ENCODE results near the gene KIAA1143.

Gene KIAA1143

GRCh38 chr3:44761424-44762169, at the start of gene KIAA1143, which contains the start of gene KIF15:
Gene KIAA1143 (minus strand): TSS chr3:44761619. CDS start chr3:44761602, 17 bp downstream.
Gene KIF15 (plus strand): TSS chr3:44761794. CDS start chr3:44761866, 72 bp downstream.
- peak; percentile 95 for DNase-seq

GRCh38 chr3:44805960-44806359, 44.5 kb upstream of the KIAA1143 start:
- DNase-seq: no peak

- no peak for DNase-seq
These were observed 41.9 kb upstream of the KIAA1143 start for GRCh38 chr3:44803298-44803697.

- no peak for DNase-seq
These were observed 40.6 kb upstream of the KIAA1143 start for GRCh38 chr3:44802011-44802410.

GRCh38 chr3:44795197-44795596, 33.8 kb upstream of the KIAA1143 start:
- no peak for DNase-seq

- no peak for DNase-seq
These were observed 21.5 kb upstream of the KIAA1143 start for GRCh38 chr3:44782891-44783290.

GRCh38 chr3:44772099-44772442, 10.7 kb upstream of the KIAA1143 start:
- DNase-seq: no peak

- DNase-seq: no peak
These were observed 10.1 kb upstream of the KIAA1143 start for GRCh38 chr3:44771424-44772098.

- no peak for DNase-seq
These were observed 2.8 kb upstream of the KIAA1143 start for GRCh38 chr3:44764248-44764647.

- DNase-seq: no peak
These were observed 1.3 kb upstream of the KIAA1143 start for GRCh38 chr3:44762690-44763089.

GRCh38 chr3:44762170-44762677, 805 bp upstream of the KIAA1143 start:
- peak; percentile 60 for DNase-seq

GRCh38 chr3:44761101-44761423, 357 bp downstream of the KIAA1143 start:
- no peak for DNase-seq

GRCh38 chr3:44734646-44735168, 26.7 kb downstream of the KIAA1143 start:
- no peak for DNase-seq

- DNase-seq: peak; percentile 88
These were observed 32.0 kb downstream of the KIAA1143 start, which contains the start of gene ZNF501 for GRCh38 chr3:44729384-44729910. Gene ZNF501 (plus strand): TSS chr3:44729635. CDS start chr3:44734422, 4,787 bp downstream.

- no peak for DNase-seq
These were observed 39.4 kb downstream of the KIAA1143 start for GRCh38 chr3:44722103-44722401.

GRCh38 chr3:44721231-44722102, 40.0 kb downstream of the KIAA1143 start:
- no peak for DNase-seq

GRCh38 chr3:44712455-44713075, 48.9 kb downstream of the KIAA1143 start, which contains the start of gene ZNF502:
Gene ZNF502 (plus strand): TSS chr3:44712660. CDS start chr3:44720262, 7,602 bp downstream.
- peak; percentile 87 for DNase-seq

Data from NCI-H2171 treated with DMSO at 0.1 percent for 48 hours (cell line).